T-helper 22 cell (primary cell): ENCODE measurements around the gene EIF2S1.
"Not testable (repeated sequence)": the region's sequence is repeated elsewhere in the genome, so short reads cannot be mapped to it uniquely, and the experiment has no call there.

Experiments
- DNase-seq: peaks from one replicate; pipeline ENCODE4 v3.0.0-alpha.2; 2020; ENCODE audit warnings: low read depth

The EIF2S1 gene

DNA sequence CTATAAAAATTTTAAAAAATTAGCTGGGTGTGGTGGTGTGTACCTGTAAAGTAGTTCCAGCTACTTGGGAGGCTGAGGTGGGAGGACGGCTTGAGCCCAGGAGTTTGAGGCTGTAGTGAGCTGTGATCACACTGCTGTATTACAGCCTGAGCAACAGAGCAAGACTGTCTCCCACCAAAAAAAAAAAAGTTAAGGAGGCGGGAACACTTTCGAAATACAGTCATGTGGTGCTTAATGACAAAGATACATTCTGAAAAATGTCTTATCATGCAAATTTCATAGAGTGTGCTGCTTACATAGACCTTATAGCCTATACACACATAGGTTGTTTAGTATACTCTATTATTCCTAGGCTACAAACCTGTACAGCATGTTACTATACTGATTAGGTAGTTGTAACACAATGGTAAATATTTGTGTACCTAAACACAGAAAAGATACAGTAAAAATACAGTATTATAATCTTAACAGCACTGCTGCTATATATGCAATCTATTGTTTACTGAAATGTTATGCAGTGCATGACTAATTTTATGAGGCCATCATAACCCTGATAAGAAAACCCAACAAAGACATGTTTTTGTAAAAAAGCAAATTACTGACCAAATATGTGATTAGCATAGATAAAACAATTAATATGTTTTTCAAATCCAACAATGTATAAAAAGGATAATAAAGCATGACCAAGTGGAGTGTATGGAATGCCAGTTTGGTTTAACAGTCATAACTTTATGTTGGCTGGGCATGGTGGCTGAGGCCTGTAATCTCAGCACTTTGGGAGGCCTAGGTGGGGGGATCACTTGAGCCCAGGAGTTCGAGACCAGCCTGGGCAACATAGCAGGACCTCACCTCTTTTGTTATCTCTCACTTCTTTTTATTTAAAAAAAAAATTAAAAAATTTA is 11.4 kb downstream of the EIF2S1 start:
- no peak for DNase-seq

DNA sequence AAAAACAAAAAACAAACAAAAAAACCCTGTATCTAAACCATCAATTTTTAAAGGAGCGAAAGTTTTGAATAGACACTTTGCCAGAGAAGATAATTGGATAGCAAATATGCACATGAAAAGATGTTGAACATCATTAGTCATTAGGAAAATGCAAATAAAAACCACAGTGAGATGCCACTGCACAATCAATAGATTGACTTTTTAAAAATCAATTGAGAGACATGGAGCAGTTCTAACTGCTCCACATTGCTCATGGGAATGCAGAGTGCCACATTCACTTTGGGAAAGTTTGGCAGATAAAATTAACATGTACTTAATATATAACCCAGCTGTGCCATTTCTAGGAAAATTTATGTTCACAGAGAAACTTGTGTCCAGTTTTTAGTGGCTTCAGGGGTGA is 12.7 kb downstream of the EIF2S1 start:
- DNase-seq: no peak

DNA sequence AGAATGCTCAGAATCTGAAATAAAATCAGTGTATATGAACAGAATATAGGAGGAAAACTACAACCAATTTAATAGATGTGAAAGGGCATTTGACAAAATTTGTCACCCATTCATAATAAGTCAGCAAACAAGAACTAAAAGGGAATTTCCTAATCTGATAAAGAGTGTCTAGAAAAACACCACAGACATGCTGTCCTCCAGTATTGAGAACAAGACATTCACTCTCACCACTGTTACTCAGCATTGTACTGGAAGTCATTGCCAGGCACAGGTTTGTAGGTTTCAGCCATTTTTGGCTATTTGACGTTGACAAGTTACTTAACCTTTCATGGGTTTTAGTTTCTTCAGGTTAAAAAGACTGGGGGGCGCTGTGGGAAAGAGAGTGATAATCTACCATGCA is 13.2 kb downstream of the EIF2S1 start:
- no peak for DNase-seq

DNA sequence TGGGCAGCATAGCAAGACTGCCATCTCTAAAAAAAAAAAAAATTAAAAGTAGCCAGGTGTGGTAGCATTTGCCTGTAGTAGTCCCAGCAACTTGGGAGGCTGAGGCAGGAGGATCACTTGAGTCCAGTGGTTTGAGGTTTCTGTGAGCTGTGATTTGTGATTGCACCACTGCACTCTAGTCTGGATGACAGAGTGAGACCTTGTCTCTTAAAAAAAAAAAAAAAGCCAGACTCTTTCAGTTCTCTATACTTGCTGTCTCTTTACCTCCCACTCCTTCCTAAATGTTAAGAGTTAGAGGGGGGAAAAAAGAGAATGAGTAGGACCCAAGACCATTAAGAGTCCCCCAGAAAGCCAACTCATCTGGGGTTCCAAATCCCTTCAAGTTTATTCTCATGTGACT is 17.8 kb downstream of the EIF2S1 start:
- DNase-seq: no peak

DNA sequence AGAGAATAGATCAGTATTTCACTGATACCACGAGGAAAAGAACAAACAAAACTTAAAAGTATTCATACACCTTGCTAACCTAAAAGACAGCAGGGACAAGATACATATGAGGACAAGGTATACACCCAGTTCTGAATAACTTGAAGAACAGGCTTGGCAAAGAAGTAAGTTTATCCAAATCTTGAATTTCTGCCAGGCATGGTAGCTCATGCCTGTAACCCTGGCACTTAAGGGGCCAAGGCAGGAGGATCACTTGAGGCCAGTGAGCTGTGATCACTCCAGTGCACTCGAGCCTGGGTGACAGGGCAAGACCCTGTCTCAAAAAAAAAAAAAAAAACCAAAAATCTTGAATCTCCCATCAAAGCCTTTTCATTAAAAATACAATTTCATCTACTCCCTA is 25.0 kb downstream of the EIF2S1 start:
- DNase-seq: no peak

DNA sequence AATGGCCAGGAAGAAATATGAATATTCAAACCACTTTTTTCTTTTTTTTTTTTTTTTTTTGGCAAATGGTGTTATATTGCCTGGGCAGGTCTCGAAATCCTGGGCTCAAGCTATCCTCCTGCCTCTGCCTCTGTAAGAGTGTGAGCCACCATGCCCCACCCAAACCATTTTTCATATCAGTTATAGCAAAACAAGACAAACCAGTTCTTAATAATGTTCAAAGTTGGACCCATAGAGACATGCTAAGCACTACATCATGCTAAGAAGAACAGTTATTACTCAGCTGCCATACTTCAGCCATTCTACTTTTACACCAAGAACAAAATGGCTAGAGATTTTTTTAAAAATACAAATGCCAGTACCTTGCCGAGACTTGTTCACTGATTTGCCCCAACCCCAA is 25.5 kb downstream of the EIF2S1 start:
- no peak for DNase-seq

DNA sequence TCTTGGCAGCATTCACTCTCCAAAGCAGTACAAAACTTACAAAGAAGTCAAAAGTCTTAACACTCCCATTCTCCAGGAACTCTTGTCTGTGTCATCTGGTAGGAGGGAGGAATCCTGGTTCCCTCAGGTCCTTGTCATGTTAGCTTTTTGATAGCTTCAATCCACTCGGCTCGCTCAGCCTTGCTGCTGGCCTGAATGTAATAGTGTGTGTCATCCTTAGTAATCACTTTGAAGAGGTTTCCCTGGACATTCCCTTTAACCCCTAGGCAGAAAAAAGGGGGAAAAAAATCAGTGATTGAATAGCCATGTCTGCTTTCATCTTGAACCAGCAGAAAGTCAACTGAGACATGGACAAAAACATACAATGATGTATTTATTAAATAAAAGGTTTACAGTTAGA is 27.1 kb downstream of the EIF2S1 start:
- DNase-seq: no peak

DNA sequence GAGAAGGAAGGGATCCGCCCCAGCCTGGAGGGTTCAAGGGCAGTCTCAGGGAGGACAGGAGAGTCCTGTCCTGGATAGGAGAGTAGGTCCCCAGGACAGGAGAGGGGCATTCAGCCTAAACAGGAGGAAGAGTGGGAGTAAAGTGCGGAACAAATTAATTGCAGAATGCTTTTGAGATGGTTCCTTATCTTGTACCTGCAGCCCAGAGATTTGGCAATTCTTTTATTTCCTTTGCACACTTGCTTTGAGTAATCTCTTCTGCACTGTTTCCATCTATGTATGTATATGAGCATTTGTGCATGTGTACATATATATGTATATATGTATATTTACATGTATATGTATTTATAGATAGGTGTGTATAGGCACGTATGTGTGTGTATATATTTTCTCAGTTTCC is 29.1 kb downstream of the EIF2S1 start:
- DNase-seq: no peak

DNA sequence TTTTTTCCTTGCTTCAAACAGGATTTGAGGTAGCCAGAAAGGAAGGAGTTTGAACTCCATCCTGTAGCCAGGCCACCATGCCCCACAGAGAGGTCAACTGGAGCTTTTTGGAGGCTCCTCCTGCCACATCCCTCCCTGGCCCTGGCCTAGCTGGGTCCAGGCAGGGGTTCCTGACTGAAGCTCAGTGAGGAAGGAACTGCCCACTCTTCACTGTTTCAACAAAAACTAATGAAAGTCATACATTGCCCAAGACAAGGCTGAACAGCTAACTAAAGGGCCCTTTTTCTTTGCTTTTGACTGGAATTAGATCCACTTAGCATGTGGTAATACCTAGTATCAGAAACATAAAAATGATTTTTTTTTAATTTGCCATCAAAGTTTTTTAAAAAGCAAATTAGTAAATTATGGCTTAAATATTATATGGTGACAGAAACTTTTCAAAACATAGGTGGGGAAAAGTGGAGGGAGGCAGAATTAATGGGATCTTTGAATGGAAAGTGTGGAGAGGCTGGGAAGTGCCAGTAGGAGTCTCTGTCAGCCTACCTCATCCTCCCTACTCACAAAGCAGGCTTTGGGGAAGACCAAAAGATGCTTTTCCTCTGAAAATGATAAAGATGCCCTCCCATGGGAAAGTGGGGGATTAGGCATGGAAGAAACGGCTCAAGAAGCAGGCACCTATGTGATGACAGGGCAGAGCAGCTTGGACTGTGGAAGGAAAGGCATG is 29.8 kb downstream of the EIF2S1 start:
- no peak for DNase-seq

DNA sequence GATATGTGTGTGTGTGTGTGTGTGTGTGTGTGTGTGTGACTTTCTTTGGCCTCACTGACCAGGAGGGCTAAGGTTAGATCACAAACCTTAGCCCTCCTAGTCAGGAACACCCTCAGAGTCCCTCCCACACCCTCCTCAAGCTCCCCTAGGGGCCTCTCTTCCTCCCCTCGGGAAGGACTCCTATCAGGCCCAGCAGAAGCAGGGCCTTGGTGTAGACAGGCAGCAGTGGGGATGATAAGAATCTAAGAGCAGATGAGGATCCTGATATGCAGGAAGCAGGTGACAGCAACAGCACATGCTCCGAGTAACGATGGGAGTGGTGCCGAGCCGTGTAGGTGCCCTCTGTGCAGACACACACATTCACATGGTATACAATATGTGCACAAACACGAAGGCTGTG is 31.1 kb downstream of the EIF2S1 start:
- DNase-seq: no peak

DNA sequence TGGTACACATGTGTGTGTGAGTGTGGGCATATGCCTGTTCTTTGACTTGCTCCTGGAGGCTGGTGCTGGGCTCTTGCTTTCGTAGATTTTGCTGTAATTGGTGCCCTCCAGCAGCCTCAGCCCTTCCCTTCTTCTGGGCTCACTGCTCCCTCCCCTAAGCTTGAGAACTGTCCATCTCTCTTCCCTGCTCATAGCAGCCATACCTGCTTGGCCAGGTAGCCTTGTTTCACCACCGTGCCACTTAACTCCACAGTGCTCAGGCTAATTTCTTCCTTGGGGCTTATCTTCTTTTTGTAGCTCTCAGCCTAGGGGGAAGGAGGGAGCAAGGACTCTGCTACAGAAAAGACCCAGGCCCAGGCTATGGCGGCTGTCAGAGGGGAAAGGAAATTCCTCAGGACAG is 32.0 kb downstream of the EIF2S1 start:
- no peak for DNase-seq

DNA sequence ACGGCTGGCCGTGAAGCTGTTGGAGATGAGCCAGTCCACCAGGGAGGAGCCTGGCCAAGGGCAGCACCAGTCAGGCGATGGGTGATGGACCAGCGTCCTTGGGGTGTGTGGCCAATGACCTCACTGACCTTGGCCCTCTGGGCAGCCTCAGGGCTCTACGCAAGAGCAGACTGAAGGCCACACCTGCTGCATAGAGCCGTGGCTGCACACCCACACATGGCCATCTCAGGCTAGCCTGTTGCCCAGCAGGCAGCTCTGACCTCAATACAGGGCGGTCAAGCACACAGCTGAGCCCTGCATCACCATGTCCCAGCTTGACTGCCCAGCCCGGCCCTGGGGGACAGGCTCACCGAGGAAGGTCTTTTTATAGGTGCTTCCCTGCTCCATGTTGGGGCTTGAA is 32.7 kb downstream of the EIF2S1 start:
- DNase-seq: no peak

DNA sequence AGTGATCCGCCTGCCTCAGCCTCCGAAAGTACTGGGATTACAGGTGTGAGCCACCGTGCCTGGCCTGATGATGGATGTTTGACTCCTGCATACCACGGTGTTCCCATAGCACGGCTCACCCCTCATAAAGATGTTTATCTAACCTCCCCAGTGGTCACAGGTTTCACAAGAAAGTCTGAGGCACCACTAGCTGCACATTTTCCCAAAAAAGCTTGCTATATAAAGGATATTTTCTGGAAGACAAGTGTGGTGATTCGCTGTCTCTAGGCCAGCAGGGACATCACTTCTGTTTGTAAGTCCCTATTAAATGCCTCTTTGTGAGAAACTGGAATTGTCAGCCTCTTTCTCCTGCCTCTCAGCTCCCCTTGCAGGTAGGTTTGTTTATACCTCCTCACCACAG is 33.6 kb downstream of the EIF2S1 start:
- no peak for DNase-seq

DNA sequence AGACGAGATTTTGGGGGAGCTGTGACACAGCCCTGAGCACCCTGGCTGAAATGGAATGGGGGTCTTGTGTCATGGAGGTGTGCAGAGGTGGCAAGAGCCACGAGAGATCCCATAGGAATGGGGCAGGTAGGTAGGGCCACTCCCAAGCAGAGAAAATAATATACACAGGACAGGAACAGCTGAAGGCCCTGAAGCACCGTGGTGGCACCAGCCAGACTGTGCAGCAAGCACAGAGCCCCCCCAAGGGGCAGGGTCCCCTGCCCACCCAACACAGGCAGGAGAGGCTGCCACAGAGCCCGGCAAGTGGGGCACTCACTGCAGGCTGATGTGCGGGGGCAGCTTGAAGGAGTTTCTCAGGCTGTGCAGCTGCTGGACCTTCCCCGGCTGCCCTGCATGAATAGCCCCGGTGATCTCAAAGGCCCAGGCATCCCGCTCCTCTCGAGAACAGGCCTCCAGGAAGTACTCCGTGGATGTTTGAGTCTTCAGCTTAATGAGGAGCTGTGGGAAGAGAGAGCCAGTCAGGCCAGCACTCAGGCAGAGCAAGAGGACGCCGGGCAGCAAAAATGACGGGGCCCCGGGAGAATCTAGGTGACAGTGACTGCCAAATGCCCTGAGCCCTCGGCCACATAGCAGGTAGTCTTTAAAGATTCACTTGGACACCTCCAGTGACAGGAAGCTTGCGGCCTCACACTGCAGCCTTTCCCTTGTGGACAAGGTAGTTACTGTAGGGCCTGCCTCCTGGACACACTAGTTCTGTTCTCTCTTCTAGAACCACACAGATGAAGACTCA is 35.2 kb downstream of the EIF2S1 start:
- no peak for DNase-seq

DNA sequence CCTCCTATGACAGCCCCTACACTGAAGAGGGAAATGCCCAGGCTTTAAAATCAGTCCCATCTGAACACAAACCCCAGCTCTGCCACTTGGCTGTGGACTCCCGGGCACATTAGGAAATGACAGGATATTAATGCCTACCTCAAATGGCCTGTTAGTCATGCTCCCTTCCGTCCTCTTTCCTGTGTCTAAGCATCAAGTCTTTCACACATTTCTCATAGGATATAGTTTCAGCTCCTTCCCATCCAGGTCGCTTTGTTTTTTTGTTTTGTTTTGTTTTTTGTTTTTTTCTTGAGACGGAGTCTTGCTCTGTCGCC is 35.7 kb downstream of the EIF2S1 start:
- no peak for DNase-seq

DNA sequence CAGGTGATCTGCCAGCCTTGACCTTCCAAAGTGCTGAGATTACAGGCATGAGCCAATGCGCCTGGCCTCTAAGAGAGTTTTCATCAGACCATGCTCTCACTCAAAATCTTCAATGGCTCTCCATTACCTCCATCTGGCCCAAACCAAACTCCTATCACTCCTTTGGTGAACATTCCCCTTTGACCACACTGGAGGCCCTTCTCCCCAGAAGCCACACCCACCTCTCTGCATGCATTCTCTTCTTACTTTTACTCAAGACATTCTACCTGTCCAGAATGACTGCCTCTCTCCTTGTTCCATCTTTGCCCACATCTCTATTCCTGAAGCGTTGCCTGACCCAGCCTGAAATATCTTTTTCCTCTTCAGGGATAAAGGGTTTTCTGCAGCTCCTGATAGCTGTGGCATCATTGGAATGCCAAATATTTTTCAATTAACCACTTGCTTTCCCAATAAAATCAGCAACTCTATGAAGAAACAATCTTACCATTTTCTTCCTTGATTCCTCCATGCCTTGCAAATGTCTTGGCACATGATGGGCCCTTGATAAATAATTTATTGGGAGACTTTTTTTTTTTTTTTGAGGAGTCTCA is 36.3 kb downstream of the EIF2S1 start:
- no peak for DNase-seq

DNA sequence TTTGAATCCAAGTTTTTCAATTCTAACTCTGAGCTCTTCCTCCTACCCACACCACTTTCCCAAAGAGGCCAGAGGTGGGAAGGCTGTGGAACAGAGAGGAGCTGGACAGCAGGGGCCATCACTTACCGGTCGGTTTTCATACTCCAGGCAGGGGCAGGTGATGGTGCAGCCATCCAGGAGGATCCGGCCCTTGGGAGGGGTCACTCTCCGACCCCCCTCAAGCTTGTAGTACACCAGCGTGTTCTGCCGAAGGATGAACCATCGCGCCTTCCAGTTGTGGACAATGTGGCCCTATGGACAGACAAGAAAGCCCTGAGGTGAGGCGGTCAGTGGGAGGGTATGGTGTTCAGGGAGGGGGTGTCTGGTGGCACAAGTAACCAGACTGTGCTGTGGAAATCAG is 37.4 kb downstream of the EIF2S1 start:
- DNase-seq: no peak

DNA sequence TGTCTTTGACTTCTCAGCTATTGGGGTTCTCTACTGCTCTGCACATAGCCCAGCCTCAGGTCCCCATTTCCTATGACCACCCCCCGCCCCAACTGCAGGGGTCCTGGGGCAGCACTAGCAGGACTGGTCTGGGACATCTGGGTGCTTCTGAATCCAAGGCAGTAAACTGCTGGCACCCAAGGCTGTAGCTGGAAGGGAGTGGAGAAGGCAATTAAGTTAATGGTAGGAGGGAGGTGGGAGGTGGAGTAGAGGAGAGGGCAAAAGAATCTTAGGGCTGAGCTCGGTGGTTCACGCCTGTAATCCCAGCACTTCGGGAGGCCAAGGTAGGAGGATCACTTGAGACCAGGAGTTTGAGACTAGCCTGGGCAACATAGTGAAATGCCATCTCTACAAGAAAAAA is 40.3 kb downstream of the EIF2S1 start:
- DNase-seq: no peak

DNA sequence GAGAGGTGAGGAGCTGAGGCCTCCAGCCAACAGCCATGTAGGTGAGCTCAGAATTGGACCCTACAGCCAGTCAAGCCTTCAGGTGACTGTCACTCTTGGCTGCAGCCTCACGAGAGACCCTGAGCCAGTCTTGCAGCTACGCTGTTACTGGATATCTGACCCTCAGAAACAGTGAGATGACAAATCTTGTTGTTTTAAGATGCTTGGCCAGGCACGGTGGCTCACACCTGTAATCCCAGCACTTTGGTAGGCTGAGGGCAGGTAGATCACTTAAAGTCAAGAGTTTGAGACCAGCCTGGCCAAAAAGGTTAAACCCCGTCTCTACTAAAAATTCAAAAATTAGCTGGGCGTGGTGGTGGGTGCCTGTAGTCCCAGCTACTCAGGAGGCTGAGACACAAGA is 45.6 kb downstream of the EIF2S1 start:
- no peak for DNase-seq

DNA sequence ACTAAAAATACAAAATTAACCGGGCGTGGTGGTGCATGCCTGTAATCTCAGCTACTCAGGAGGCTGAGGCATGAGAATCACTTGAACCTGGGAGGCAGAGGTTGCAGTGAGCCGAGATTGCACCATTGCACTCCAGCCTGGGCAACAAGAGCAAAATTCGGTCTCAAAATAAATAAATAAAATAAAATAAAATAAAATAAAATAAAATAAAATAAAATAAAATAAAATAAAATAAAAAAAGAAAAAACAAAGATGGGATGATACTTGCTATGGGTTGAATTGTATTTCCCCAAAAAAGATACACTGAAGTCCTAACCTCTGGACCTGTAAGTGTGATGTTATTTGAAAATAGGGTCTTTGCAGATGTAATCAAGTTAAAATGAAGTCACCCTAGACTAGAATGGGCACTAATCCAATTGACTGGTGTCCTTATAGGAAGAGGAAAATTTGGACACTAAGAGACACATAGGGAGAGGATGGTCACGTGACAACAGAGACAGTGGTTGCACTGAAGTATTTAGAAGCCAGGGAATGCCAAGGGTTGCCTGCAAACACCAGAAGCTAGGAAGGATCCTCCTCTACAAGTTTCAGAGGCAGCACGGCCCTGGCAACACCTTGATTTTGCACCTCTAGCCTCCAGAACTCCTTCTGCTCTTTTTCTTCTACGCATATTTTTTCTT is 48.1 kb downstream of the EIF2S1 start:
- not testable (repeated sequence) for DNase-seq

DNA sequence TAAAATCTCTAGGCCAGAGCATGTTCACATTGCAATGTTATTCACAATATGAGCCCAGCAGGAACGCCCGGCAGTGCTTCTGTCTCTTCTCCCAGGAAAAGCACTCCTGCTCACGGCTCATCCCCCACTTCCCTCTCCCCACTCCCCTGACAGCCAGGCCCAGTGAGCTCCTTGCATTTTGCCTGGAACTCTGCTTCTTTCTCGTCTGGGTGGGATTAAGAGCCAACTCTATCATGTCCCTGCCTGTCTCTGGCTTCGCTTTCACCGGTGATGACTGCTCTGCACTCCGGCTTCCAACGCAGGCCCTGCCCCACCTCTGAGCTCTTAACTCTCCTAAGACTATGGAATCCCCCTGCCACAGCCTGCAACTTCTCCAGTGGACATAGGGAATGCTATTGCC is 49.3 kb downstream of the EIF2S1 start:
- DNase-seq: no peak

DNA sequence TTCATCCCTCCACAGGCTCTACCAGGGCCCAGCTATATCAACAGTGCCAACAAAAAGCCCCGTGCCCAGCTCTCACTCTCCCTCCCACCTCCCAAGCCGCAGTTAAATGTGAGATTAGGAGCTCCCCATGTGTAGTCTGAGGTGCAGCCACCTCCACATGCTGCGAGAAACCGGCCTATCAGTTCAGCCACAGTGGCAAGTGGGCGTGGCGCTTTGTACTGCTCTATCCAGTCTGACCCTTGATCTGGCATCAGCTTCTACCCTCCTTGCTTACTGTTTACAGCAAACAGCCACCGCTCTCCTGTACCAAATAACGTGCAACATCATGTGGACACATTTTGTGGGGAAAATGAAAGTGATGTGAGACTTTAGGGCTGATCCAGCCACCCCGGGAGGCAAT is 50.2 kb downstream of the EIF2S1 start:
- DNase-seq: no peak
